Suprapubic skin (tissue), 4 donors: ENCODE results near the gene ASIC2. TPM values are rescaled to one million over a fixed set of nuclear protein-coding genes. Genes with fewer than 3 reads are reported as not detected.

Experiments used
- DNase-seq, 2 donors: peaks; one replicate each; pipeline ENCODE4 v3.0.0-alpha.2; 2019; ENCODE audit warnings: low spot score in 2 of 2
- H3K27ac ChIP-seq: fragments of 200-600 bp; sonication (generic); one replicate; pipeline ENCODE4 v1.5.1; 2019
- H3K27me3 ChIP-seq: fragments of 200-600 bp; sonication (generic); one replicate; pipeline ENCODE4 v1.5.1; 2019
- H3K36me3 ChIP-seq: fragments of 200-600 bp; sonication (generic); one replicate; pipeline ENCODE4 v1.5.1; 2019
- H3K4me1 ChIP-seq: fragments of 200-600 bp; sonication (generic); one replicate; pipeline ENCODE4 v1.5.1; 2019
- H3K4me3 ChIP-seq: fragments of 200-600 bp; sonication (generic); one replicate; pipeline ENCODE4 v1.5.1; 2019; ENCODE audit warnings: mild to moderate bottlenecking
- H3K9me3 ChIP-seq: fragments of 200-600 bp; sonication (generic); one replicate; pipeline ENCODE4 v1.5.1; 2019
- CTCF ChIP-seq, 2 donors: fragments of 200-600 bp in 1 of 2; fragments of 450-650 bp in 1 of 2; sonication (generic) in 1 of 2; IDR thresholded peaks; one replicate each; pipeline ENCODE4 v1.5.1; 2016 to 2019; ENCODE audit warnings: antibody characterized with exemption in 2 of 2, mild to moderate bottlenecking in 1 of 2, moderate library complexity in 1 of 2
- EP300 ChIP-seq: sonication (generic); formaldehyde crosslinking; IDR thresholded peaks from one replicate; pipeline ENCODE4 v1.6.1; 2017; ENCODE audit warnings: antibody characterized with exemption
- POLR2A ChIP-seq, 2 donors: fragments of 450-650 bp; IDR thresholded peaks; one replicate each; pipeline ENCODE4 v1.6.1; 2017; ENCODE audit warnings: antibody characterized with exemption in 2 of 2, mild to moderate bottlenecking in 2 of 2, moderate library complexity in 2 of 2
- POLR2AphosphoS5 ChIP-seq, 3 donors: sonication (generic); formaldehyde crosslinking; IDR thresholded peaks; one replicate each; pipeline ENCODE4 v1.6.1; 2017; ENCODE audit warnings: antibody characterized with exemption in 3 of 3
- WGBS: methylation state at CpG from one replicate; pipeline ENCODE4 v1.1.5; 2018; 5-methylcytosine and 5-hydroxymethylcytosine counted together
- total RNA-seq, 4 donors: library from RNA; depleted of rRNA; stranded (reverse); fragments of >200 nt; gene quantifications; one replicate each; pipeline ENCODE4 v1.1.0, GENCODE V29; 2016

ASIC2 gene
- total RNA-seq: not detected

DNA sequence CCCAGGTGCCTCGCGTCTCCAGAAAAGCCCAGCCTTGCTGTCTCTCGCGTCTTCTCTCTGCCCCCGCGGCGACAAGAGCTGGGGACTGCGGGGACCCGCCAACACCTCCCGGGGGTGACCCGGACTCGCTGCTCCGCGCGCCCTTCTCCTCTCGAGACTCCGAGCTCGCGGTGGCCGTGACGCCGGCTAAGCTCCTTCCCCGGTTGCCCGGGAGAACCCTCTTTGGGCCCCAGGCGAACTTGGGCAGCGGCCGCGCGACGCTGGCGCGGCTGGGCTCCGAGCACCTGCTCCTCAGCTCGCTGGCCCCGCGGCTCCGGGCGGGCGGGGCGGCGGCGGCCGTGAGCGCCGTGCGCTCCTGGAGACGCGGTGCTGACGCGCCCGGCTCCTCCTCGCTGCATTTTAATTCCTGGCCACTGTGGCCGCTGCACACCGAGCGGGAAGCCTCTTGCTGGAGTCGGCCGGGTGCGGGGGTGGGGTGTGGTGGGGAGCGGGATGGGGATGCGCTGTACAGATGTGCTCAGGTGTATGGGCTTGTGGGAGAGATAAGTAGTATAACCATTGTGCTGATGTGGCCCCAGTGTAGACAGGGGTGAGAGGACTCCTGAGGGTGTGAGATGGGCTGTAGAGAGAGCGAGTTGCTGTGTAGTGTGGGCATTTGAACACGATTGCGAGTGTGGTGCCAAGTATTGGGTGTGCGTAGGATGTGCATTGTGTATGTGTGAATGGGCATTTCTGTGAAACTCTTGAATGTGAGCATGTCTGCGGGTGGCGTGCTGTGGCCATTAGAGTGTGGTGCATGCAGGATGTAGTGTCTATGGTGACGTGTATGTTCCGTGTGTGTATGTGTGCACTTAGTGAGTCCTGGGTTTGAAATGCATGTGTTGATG, at the start of gene ASIC2:
Gene ASIC2, minus strand, starts transcription at position 315 of the 887 bp plus-strand sequence.
- 22% methylated on average over 28 of the region's 68 CpGs for WGBS
- Histone ChIP-seq H3K36me3 (no peaks in the 10 kb centered on the region), H3K4me3 (peak within 1 kb of the TSS; percentile 51), H3K4me1 (peaks cover 24% of the 10 kb centered on the region), H3K27me3 (peaks cover 74% of the 10 kb centered on the region), H3K27ac (no peak within 1 kb of the TSS), H3K9me3 (no peaks in the 10 kb centered on the region)
- TF ChIP-seq EP300 (no peak), POLR2AphosphoS5 (IDR thresholded peaks at IDR 0.05) (no peak), CTCF (IDR thresholded peaks at IDR 0.05) (no peak), POLR2A (IDR thresholded peaks at IDR 0.05) (no peak)
- no peak for DNase-seq

GRCh38 chr17:33342025-33342424, 48.9 kb upstream of the ASIC2 start:
- H3K36me3 ChIP-seq: no peaks in the 10 kb centered on the region
- DNase-seq: no peak
- H3K27me3 ChIP-seq: peaks cover 37% of the 10 kb centered on the region
- no peak overlapping the region for H3K4me3 ChIP-seq
- no peak overlapping the region for H3K27ac ChIP-seq
- TF ChIP-seq POLR2A (IDR thresholded peaks at IDR 0.05): no peak
- no peak for TF ChIP-seq CTCF (IDR thresholded peaks at IDR 0.05)
- TF ChIP-seq EP300: no peak
- no peak for TF ChIP-seq POLR2AphosphoS5 (IDR thresholded peaks at IDR 0.05)
- 70% methylated on average over 3 of the region's 3 CpGs for WGBS
- H3K9me3 ChIP-seq: no peaks in the 10 kb centered on the region
- no peaks in the 10 kb centered on the region for H3K4me1 ChIP-seq

GRCh38 chr17:33338242-33338641, 45.1 kb upstream of the ASIC2 start:
- Histone ChIP-seq H3K4me1 (no peaks in the 10 kb centered on the region), H3K27ac (no peak overlapping the region), H3K9me3 (no peaks in the 10 kb centered on the region), H3K4me3 (no peak overlapping the region), H3K36me3 (no peaks in the 10 kb centered on the region), H3K27me3 (peaks cover 53% of the 10 kb centered on the region)
- WGBS: 68% methylated on average over 4 of the region's 4 CpGs
- TF ChIP-seq POLR2A (IDR thresholded peaks at IDR 0.05) (no peak), POLR2AphosphoS5 (IDR thresholded peaks at IDR 0.05) (no peak), EP300 (no peak), CTCF (IDR thresholded peaks at IDR 0.05) (no peak)
- no peak for DNase-seq

DNA sequence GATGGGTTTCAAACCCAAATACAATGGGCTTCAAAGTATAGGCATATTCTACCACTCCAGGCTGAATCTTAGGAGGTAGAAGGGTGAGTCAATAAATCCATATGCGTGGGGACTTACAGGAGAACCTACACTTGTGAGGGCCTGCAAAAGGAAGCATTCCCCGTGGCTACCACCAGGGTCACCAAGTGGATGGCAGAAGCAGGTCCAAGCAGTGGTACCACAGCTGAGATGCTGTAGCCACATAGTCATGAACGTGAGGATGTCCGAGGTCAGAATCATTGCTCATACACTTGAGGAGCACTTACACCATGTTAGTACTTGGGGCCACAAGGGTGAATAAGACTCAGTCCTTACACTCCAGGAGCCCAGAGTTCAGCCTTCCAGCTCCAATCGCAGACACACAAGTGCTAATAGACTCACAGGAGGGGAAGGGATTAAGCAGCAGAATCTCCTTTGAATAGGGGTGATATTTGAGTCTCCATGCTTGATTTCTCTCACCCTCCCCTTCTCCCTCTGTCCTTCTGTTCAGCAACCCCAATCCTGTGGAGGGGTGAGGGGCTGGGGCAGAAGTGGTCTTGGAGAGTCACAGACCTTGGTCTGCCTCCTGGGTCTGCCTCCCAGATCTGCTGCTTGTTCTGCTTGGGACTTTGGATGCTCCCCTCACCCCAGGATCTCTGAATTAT, 42.5 kb upstream of the ASIC2 start:
- Histone ChIP-seq H3K4me1 (no peaks in the 10 kb centered on the region), H3K27ac (no peak overlapping the region), H3K27me3 (peaks cover 38% of the 10 kb centered on the region), H3K9me3 (no peaks in the 10 kb centered on the region), H3K36me3 (no peaks in the 10 kb centered on the region), H3K4me3 (no peak overlapping the region)
- TF ChIP-seq POLR2AphosphoS5 (IDR thresholded peaks at IDR 0.05) (no peak), EP300 (no peak), POLR2A (IDR thresholded peaks at IDR 0.05) (no peak), CTCF (IDR thresholded peaks at IDR 0.05) (no peak)
- 69% methylated on average over 5 of the region's 5 CpGs for WGBS
- DNase-seq: no peak

DNA sequence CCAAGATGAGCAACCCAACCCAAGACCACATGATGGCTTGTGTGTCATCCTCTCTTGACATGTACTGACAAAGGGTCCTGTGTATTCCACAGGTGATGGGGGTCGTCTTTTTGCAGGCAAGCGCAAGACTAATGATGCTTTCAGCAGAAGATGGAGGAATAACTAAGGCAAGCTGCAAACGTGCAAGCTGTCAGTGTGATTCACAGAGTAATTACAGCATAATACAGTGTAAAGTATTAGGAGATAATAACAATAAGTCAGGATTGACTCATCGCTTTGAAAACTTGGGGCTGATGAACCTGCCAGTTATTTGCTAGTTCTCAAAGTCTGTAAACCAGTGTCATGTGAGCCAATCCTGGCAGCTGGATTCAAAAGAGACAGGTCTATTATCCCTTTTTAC, 41.6 kb upstream of the ASIC2 start:
- WGBS: 53% methylated on average over 4 of the region's 4 CpGs
- peaks cover 40% of the 10 kb centered on the region for H3K27me3 ChIP-seq
- H3K36me3 ChIP-seq: no peaks in the 10 kb centered on the region
- no peak for DNase-seq
- H3K27ac ChIP-seq: no peak overlapping the region
- TF ChIP-seq POLR2A (IDR thresholded peaks at IDR 0.05) (no peak), CTCF (IDR thresholded peaks at IDR 0.05) (no peak), EP300 (no peak), POLR2AphosphoS5 (IDR thresholded peaks at IDR 0.05) (no peak)
- H3K4me1 ChIP-seq: no peaks in the 10 kb centered on the region
- H3K9me3 ChIP-seq: no peaks in the 10 kb centered on the region
- no peak overlapping the region for H3K4me3 ChIP-seq
